Measurements from ENCODE around the gene ARHGAP6. TPM values are rescaled to one million over a fixed set of nuclear protein-coding genes. Genes with fewer than 3 reads are reported as not detected.
A peak's percentile ranks its signal among the peaks of the same experiment; 100 is the strongest.

Gene ARHGAP6
- total and polyA plus RNA-seq, 9 of the 15 experiments (the other 6 are each of a cell fraction or from before 2014, with no cell fraction given), result 12.5 to 63.6 (median 41.8) TPM

GRCh38 chrX:11111037-11111851, 554.5 kb downstream of the ARHGAP6 start, which contains the start of gene HCCS (continued):
- TF ChIP-seq RBBP5 (IDR thresholded peaks at IDR 0.05; ENCODE audit: borderline replicate concordance, insufficient read depth, low read length, poor library complexity, severe bottlenecking) (peak; percentile 55), FOXM1 (IDR thresholded peaks at IDR 0.05; ENCODE audit: low read depth) (peak; percentile 87), FOXM1 (CRISPR knock-in tag; IDR thresholded peaks at IDR 0.05; ENCODE audit: low read depth) (0 out of 2 replicates have a peak, but pooled peaks have one; percentile 73), TAL1 (IDR thresholded peaks at IDR 0.05) (no peak), ZHX1 (conservative IDR thresholded peaks at IDR 0.05; ENCODE audit: low read length) (no peak), POLR2A (conservative IDR thresholded peaks at IDR 0.05) (peak; percentile 92), EGR1 (conservative IDR thresholded peaks at IDR 0.05) (peak; percentile 49), SP2 (IDR thresholded peaks at IDR 0.05; ENCODE audit: extremely low read depth, low read depth, low read length, poor library complexity, severe bottlenecking) (peak; percentile 44), MAFG (tag; conservative IDR thresholded peaks at IDR 0.05) (no peak), NFYB (IDR thresholded peaks at IDR 0.05; ENCODE audit: extremely low read depth, insufficient read length) (no peak)
- TF ChIP-seq, protein P1, sequence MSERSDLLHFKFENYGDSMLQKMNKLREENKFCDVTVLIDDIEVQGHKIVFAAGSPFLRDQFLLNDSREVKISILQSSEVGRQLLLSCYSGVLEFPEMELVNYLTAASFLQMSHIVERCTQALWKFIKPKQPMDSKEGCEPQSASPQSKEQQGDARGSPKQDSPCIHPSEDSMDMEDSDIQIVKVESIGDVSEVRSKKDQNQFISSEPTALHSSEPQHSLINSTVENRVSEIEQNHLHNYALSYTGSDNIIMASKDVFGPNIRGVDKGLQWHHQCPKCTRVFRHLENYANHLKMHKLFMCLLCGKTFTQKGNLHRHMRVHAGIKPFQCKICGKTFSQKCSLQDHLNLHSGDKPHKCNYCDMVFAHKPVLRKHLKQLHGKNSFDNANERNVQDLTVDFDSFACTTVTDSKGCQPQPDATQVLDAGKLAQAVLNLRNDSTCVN (CRISPR knock-in tag; IDR thresholded peaks at IDR 0.05), result no peak
- TF ChIP-seq, protein P2, sequence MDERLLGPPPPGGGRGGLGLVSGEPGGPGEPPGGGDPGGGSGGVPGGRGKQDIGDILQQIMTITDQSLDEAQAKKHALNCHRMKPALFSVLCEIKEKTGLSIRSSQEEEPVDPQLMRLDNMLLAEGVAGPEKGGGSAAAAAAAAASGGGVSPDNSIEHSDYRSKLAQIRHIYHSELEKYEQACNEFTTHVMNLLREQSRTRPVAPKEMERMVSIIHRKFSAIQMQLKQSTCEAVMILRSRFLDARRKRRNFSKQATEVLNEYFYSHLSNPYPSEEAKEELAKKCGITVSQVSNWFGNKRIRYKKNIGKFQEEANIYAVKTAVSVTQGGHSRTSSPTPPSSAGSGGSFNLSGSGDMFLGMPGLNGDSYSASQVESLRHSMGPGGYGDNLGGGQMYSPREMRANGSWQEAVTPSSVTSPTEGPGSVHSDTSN (CRISPR knock-in tag; IDR thresholded peaks at IDR 0.05; ENCODE audit: low read depth), result peak; percentile 37; the same call in 1 of the 2 replicates
- TF ChIP-seq, protein P2 (tag; conservative IDR thresholded peaks at IDR 0.05; ENCODE audit: low read depth), result peak; percentile 86
